B cell (primary cell): ENCODE data around the gene AP4M1. TPM values are rescaled to one million over a fixed set of nuclear protein-coding genes. Genes with fewer than 3 reads are reported as not detected.

Experiments used
- ATAC-seq: fragments of 200-7000 bp; cut with Tn5 transposase; one replicate; pipeline ENCODE4 v1.10.0; 2021; ENCODE audit warnings: low read depth, mild to moderate bottlenecking, moderate number of reproducible peaks, moderate library complexity
- CTCF ChIA-PET: fragments of 350-600 bp; sonication (Branson Sonifier 250); formaldehyde crosslinking; loops from one replicate; lab custom pipeline; 2021; ENCODE audit warnings: antibody characterized with exemption, inconsistent platforms; lab: Charles Lee
- POLR2A ChIA-PET: fragments of 350-600 bp; sonication (Branson Sonifier 250); formaldehyde crosslinking; loops from one replicate; lab custom pipeline; 2021; ENCODE audit warnings: antibody characterized with exemption; lab: Charles Lee
- DNase-seq: peaks from one replicate; pipeline ENCODE4 v3.0.0; 2013
- H2AFZ ChIP-seq: 2 replicates; pipeline ENCODE4 v1.6.1; 2012; ENCODE audit warnings: mild to moderate bottlenecking, low read depth, low read length; ENCODE audit not compliant: insufficient read depth, poor library complexity, severe bottlenecking
- H3K27ac ChIP-seq, 2 donors: 1 replicate in 1 of 2; 2 replicates in 1 of 2; pipeline ENCODE4 v1.5.1; 2012 to 2013; ENCODE audit warnings: low read length in 2 of 2, mild to moderate bottlenecking in 2 of 2, moderate library complexity in 1 of 2
- H3K27me3 ChIP-seq, 4 experiments: fragments of 200-600 bp in 1 of 4; sonication (generic) in 1 of 4; replicated peaks in 1 of 4; 1 replicate in 2 of 4; 2 replicates in 2 of 4; pipeline versions ENCODE4 v1.6.1 to v1.7.0; 2013 to 2016; ENCODE audit warnings: low read length in 3 of 4, mild to moderate bottlenecking in 2 of 4, mixed read lengths in 1 of 4, moderate library complexity in 1 of 4; ENCODE audit not compliant: insufficient read depth in 4 of 4, control insufficient read depth in 3 of 4; ENCODE audit errors: control extremely low read depth in 1 of 4
- H3K36me3 ChIP-seq, 2 experiments: replicated peaks in 1 of 2; 1 replicate in 1 of 2; 2 replicates in 1 of 2; pipeline versions ENCODE4 v1.6.1 to v1.7.1; 2013; ENCODE audit warnings: low read length in 1 of 2; ENCODE audit not compliant: insufficient read depth in 2 of 2, control insufficient read depth in 1 of 2; ENCODE audit errors: control extremely low read depth in 1 of 2, extremely low read depth in 1 of 2
- H3K4me1 ChIP-seq, 2 donors: fragments of 200-600 bp in 1 of 2; sonication (generic) in 1 of 2; 1 replicate in 1 of 2; 2 replicates in 1 of 2; pipeline versions ENCODE4 v1.5.1 to v1.6.1; 2013 to 2017; ENCODE audit warnings: low read length in 2 of 2; ENCODE audit not compliant: control insufficient read depth in 2 of 2, insufficient read depth in 2 of 2
- H3K4me2 ChIP-seq: replicated peaks from 2 replicates; pipeline ENCODE3; 2012; ENCODE audit warnings: mild to moderate bottlenecking, low read depth, low read length; ENCODE audit not compliant: poor library complexity, severe bottlenecking
- H3K4me3 ChIP-seq, 5 experiments: fragments of 200-600 bp in 1 of 5; sonication (generic) in 1 of 5; 1 replicate in 3 of 5; 2 replicates in 2 of 5; pipeline versions ENCODE4 v1.5.1 to v1.7.0; 2011 to 2016; ENCODE audit warnings: low read length in 4 of 5, mild to moderate bottlenecking in 4 of 5, low read depth in 2 of 5, control low read depth in 1 of 5, moderate library complexity in 1 of 5; ENCODE audit not compliant: insufficient read depth in 1 of 5; ENCODE audit errors: control extremely low read depth in 1 of 5, extremely low read depth in 1 of 5
- H3K79me2 ChIP-seq: fragments of 200-600 bp; sonication (generic); one replicate; pipeline ENCODE4 v1.6.0; 2016; ENCODE audit warnings: low read length; ENCODE audit not compliant: control insufficient read depth, insufficient read depth
- H3K9ac ChIP-seq: fragments of 200-600 bp; sonication (generic); 2 replicates; pipeline ENCODE4 v1.6.1; 2017; ENCODE audit warnings: mild to moderate bottlenecking, low read length, moderate library complexity
- H3K9me3 ChIP-seq, 3 donors: one replicate each; pipeline versions ENCODE4 v1.6.1 to v1.7.1; 2013; ENCODE audit warnings: low read length in 2 of 3; ENCODE audit not compliant: control insufficient read depth in 2 of 3, insufficient read depth in 1 of 3; ENCODE audit errors: control extremely low read depth in 1 of 3
- H4K20me1 ChIP-seq: 2 replicates; pipeline ENCODE4 v1.6.0; 2012; ENCODE audit warnings: mild to moderate bottlenecking, low read length; ENCODE audit not compliant: insufficient read depth, control insufficient read depth, poor library complexity, severe bottlenecking
- H3K27ac Mint-ChIP-seq: one replicate; pipeline ENCODE4 v1.8.0; 2021; ENCODE audit warnings: mixed read lengths
- H3K27me3 Mint-ChIP-seq: one replicate; pipeline ENCODE4 v1.8.0; 2021; ENCODE audit warnings: mixed read lengths
- H3K4me1 Mint-ChIP-seq: one replicate; pipeline ENCODE4 v1.8.0; 2021; ENCODE audit warnings: mixed read lengths
- H3K4me3 Mint-ChIP-seq: one replicate; pipeline ENCODE4 v1.8.0; 2021; ENCODE audit warnings: mixed read lengths
- H3K9me3 Mint-ChIP-seq: one replicate; pipeline ENCODE4 v1.8.0; 2022; ENCODE audit warnings: mixed read lengths; ENCODE audit not compliant: insufficient read depth
- EZH2 ChIP-seq: IDR thresholded peaks from 2 replicates; pipeline ENCODE4 v1.6.1; 2012; ENCODE audit warnings: borderline replicate concordance, low read depth, mild to moderate bottlenecking, moderate library complexity, low read length; ENCODE audit not compliant: insufficient read depth, poor library complexity, severe bottlenecking
- WGBS: methylation state at CpG from one replicate; pipeline ENCODE4 v1.1.5; 2013; ENCODE audit warnings: missing lambda C conversion rate; ENCODE audit not compliant: insufficient coverage; 5-methylcytosine and 5-hydroxymethylcytosine counted together
- intact Hi-C: fragments of 100-400 bp; cut with micrococcal nuclease; formaldehyde crosslinking; loops from one replicate; pipeline ENCODE4 v1.10.0; 2022
- polyA plus RNA-seq: library from polyadenylated mRNA; depleted of rRNA; stranded (reverse); fragments of >200 nt; gene quantifications from 2 replicates; pipeline ENCODE4 v1.2.3, GENCODE V29; 2012
- total RNA-seq, 2 donors: library from RNA; stranded (reverse); fragments of 120-200 nt in 1 of 2; gene quantifications; 1 replicate in 1 of 2; 2 replicates in 1 of 2; pipeline versions ENCODE4 v1.2.3 to v1.2.4, GENCODE V29; 2013 to 2022
- TF ChIP-seq, protein P1 (sequence below): fragments of 200-600 bp; IDR thresholded peaks from one replicate; pipeline ENCODE4 v1.8.0; 2022; ENCODE audit warnings: antibody characterized with exemption, mild to moderate bottlenecking

Gene AP4M1
- total and polyA plus RNA-seq, 2 donors (not counting 1 experiment from before 2014, with no cell fraction given): 9.0 to 17.6 TPM

DNA sequence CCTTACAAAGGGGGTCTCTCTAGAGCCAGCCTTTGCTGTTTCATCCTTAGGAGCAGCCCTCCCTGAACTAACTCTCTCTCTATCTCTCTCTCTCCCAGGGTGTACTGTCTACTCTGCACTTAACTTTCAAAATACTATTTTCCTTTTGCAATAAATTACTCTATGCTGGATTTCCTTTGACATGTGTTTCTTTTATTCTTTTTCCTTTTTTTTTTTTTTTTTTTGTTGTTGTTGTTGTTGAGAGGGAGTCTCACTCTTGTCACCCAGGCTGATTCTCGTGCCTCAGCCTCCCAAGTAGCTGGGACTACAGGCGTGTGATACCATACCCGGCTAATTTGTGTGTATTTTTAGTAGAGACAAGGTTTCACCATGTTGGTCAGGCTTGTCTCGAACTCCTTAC is 18.5 kb upstream of the AP4M1 start:
- Histone ChIP-seq H3K9me3 (no peaks in the 10 kb centered on the region), H3K27ac (peak overlapping the region; percentile 31 to 91), H3K4me2 (peak overlapping the region; percentile 72), H4K20me1 (peaks cover 20% of the 10 kb centered on the region), H3K36me3 (peaks cover 1 to 11% of the 10 kb centered on the region in 2 experiments), H3K9ac (peak overlapping the region; percentile 73), H2AFZ (no peak overlapping the region), H3K4me1 (peaks cover 18 to 26% of the 10 kb centered on the region in 2 donors), H3K27me3 (no peaks in the 10 kb centered on the region), H3K79me2 (peaks cover 37% of the 10 kb centered on the region), H3K4me3 (peak overlapping the region in 1 of 5 experiments; percentile 70)
- WGBS: 50% methylated on average over 1 of the region's 4 CpGs
- intact Hi-C loops: loop anchor here (1.0 to 10.0 kb wide), 9 partner anchors 18 to 592 kb away; partner anchors contain the start of genes AP4M1, CNPY4, FBXO24 and GNB2
- Mint-ChIP-seq H3K27me3 (no peaks in the 10 kb centered on the region), H3K4me3 (peak overlapping the region; percentile 86), H3K27ac (peak overlapping the region; percentile 91), H3K9me3 (no peaks in the 10 kb centered on the region), H3K4me1 (peaks cover 36% of the 10 kb centered on the region)
- no peak for DNase-seq
- no peak for ATAC-seq
- ChIA-PET POLR2A (interaction anchor here (0.5 to 2.1 kb wide), 13 partner anchors 18 to 1168 kb away, joined by 3 to 19 read pairs (median 4); partner anchors contain the start of genes AP4M1, LAMTOR4, MBLAC1 and MCM7), CTCF (interaction anchor here (0.7 to 2.0 kb wide), 11 partner anchors 17 to 346 kb away, joined by 3 to 19 read pairs (median 5); partner anchors contain the start of genes AP4M1, MBLAC1, MCM7 and ZCWPW1)
- TF ChIP-seq, protein P1, sequence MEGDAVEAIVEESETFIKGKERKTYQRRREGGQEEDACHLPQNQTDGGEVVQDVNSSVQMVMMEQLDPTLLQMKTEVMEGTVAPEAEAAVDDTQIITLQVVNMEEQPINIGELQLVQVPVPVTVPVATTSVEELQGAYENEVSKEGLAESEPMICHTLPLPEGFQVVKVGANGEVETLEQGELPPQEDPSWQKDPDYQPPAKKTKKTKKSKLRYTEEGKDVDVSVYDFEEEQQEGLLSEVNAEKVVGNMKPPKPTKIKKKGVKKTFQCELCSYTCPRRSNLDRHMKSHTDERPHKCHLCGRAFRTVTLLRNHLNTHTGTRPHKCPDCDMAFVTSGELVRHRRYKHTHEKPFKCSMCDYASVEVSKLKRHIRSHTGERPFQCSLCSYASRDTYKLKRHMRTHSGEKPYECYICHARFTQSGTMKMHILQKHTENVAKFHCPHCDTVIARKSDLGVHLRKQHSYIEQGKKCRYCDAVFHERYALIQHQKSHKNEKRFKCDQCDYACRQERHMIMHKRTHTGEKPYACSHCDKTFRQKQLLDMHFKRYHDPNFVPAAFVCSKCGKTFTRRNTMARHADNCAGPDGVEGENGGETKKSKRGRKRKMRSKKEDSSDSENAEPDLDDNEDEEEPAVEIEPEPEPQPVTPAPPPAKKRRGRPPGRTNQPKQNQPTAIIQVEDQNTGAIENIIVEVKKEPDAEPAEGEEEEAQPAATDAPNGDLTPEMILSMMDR: no peak
- TF ChIP-seq EZH2: no peak

DNA sequence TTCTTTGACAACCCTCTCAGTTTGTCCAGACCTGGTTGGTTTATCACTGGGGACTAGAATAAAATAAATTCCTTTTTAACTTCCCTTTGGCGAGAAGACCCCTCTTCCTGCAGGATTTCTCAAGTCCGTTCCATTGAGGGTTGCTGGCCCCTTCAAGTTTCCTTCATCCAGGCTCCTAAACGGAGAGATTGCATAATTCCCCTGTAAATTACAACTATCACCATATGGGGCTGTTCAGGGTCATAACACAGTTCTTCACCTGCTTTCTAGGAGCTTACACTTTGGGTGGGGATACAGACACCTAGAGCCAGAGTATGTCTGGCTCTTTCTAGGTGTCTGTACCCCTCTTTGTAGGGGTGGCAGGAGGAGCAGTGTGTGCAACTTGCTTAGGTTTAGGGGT is 15.9 kb upstream of the AP4M1 start:
- H3K27ac Mint-ChIP-seq: no peak overlapping the region

More for the DNA sequence above, 15.9 kb upstream of the AP4M1 start:
- no peak overlapping the region for H3K27ac ChIP-seq
- no peak overlapping the region for H2AFZ ChIP-seq
- H3K27me3 ChIP-seq: no peaks in the 10 kb centered on the region
- no peaks in the 10 kb centered on the region for H3K9me3 ChIP-seq
- 92% methylated on average over 2 of the region's 3 CpGs for WGBS
- peaks cover 5% of the 10 kb centered on the region for H4K20me1 ChIP-seq
- intact Hi-C loops: loop anchor here (10.0 kb wide), 3 partner anchors 529 to 589 kb away; partner anchors contain the start of genes GNB2, MOSPD3, ZKSCAN5 and ZNF394
- TF ChIP-seq, protein P1: no peak
- no peak for TF ChIP-seq EZH2
- ChIA-PET CTCF (no interaction called here), POLR2A (no interaction called here)
- H3K36me3 ChIP-seq: peaks cover 0 to under 1% of the 10 kb centered on the region in 2 experiments
- peaks cover 24% of the 10 kb centered on the region for H3K79me2 ChIP-seq
- H3K27me3 Mint-ChIP-seq: no peaks in the 10 kb centered on the region
- no peaks in the 10 kb centered on the region for H3K9me3 Mint-ChIP-seq
- H3K4me2 ChIP-seq: no peak overlapping the region
- DNase-seq: no peak
- H3K4me3 Mint-ChIP-seq: peak overlapping the region; percentile 34
- peaks cover 38% of the 10 kb centered on the region for H3K4me1 Mint-ChIP-seq
- H3K9ac ChIP-seq: no peak overlapping the region
- ATAC-seq: no peak
- peaks cover 30 to 39% of the 10 kb centered on the region in 2 donors for H3K4me1 ChIP-seq
- no peak overlapping the region for H3K4me3 ChIP-seq
